ENCODE results near the gene CGB2. TPM values are rescaled to one million over a fixed set of nuclear protein-coding genes. Genes with fewer than 3 reads are reported as not detected.
"Not testable (repeated sequence)": the region's sequence is repeated elsewhere in the genome, so short reads cannot be mapped to it uniquely, and the experiment has no call there.

The CGB2 gene
- polyA plus RNA-seq, 1 donor from 2014 or later = not detected

DNA sequence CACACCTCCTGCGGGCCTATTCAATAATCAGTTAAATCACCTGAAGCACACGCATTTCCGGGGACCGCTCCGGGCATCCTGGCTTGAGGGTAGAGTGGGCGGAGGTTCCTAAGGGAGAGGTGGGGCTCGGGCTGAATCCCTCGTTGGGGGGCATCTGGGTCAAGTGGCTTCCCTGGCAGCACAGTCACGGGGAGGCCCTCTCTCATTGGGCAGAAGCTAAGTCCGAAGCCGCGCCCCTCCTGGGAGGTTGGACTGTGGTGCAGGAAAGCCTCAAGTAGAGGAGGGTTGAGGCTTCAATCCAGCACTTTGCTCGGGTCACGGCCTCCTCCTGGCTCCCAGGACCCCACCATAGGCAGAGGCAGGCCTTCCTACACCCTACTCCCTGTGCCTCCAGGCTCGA lies 11.9 kb downstream of the CGB2 start, which contains the start of gene CGB5:
TSS of gene CGB5 (plus strand) at position 301 of the 400 bp plus-strand sequence. CDS start 362 bp downstream, outside the sequence.
- not testable (repeated sequence) for H3K27me3 ChIP-seq (ENCODE audit: insufficient read depth, low read depth, low read length); H3K4me3 ChIP-seq (ENCODE audit: low read length); H3K9me2 ChIP-seq (ENCODE audit: insufficient read depth, low read length); H3K79me2 ChIP-seq (replicated peaks; ENCODE audit: insufficient read depth, low read length); H3K9me3 ChIP-seq (ENCODE audit: low read length); H3K36me3 ChIP-seq (ENCODE audit: insufficient read depth, low read length); H3K27ac ChIP-seq (ENCODE audit: low read length); H4K20me1 ChIP-seq (ENCODE audit: insufficient read depth); H3K4me2 ChIP-seq (ENCODE audit: low read length); H2AFZ ChIP-seq (ENCODE audit: low read depth, low read length); H3F3A ChIP-seq (ENCODE audit: insufficient read depth, low read length, poor library complexity, severe bottlenecking); H3K9ac ChIP-seq (ENCODE audit: low read length)

DNA sequence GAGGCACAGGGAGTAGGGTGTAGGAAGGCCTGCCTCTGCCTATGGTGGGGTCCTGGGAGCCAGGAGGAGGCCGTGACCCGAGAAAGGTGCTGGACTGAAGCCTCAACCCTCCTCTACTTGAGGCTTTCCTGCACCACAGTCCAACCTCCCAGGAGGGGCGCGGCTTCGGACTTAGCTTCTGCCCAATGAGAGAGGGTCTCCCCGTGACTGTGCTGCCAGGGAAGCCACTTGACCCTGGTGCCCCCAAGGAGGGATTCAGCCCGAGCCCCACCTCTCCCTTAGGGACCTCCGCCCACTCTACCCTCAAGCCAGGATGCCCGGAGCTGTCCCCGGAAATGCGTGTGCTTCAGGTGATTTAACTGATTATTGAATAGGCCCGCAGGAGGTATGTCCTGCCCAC lies 17.3 kb downstream of the CGB2 start, which contains the start of gene CGB8:
TSS of gene CGB8 (minus strand) at position 101 of the 400 bp plus-strand sequence. CDS start 372 bp downstream, outside the sequence.
- not testable (repeated sequence) for H3K79me2 ChIP-seq (replicated peaks; ENCODE audit: insufficient read depth, low read length); H3K27me3 ChIP-seq (ENCODE audit: insufficient read depth, low read depth, low read length); H3K4me3 ChIP-seq (ENCODE audit: low read length); H3K9me2 ChIP-seq (ENCODE audit: insufficient read depth, low read length); H3K27ac ChIP-seq (ENCODE audit: low read length); H4K20me1 ChIP-seq (ENCODE audit: insufficient read depth); H3K4me2 ChIP-seq (ENCODE audit: low read length); H2AFZ ChIP-seq (ENCODE audit: low read depth, low read length); H3K9me3 ChIP-seq (ENCODE audit: low read length); H3F3A ChIP-seq (ENCODE audit: insufficient read depth, low read length, poor library complexity, severe bottlenecking); H3K9ac ChIP-seq (ENCODE audit: low read length); H3K36me3 ChIP-seq (ENCODE audit: insufficient read depth, low read length)

DNA sequence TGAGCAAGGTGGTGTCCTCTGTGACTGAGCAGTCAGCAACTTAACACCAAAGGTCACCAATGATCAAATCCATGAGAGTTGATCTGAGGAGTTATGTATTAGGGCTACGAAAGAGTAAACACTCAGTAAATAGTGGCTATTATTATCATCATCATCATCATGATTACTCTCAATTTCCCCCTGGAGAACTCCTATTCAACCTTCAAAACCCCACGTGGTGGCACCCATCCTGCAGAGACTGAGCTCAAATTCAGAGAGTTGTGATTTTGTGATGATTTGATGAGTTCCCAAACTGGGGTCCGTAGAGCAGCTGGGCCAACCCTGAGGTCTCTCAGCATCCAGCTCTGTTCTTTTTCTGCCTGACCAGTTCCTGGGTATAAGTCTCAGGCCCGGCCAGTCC lies 18.1 kb downstream of the CGB2 start:
- not testable (repeated sequence) for H3K27ac ChIP-seq (ENCODE audit: low read length); H3K9ac ChIP-seq (ENCODE audit: low read length); H4K20me1 ChIP-seq (ENCODE audit: insufficient read depth); H2AFZ ChIP-seq (ENCODE audit: low read depth, low read length); H3F3A ChIP-seq (ENCODE audit: insufficient read depth, low read length, poor library complexity, severe bottlenecking); H3K9me3 ChIP-seq (ENCODE audit: low read length); H3K9me2 ChIP-seq (ENCODE audit: insufficient read depth, low read length); H3K27me3 ChIP-seq (ENCODE audit: insufficient read depth, low read depth, low read length); H3K79me2 ChIP-seq (replicated peaks; ENCODE audit: insufficient read depth, low read length); H3K36me3 ChIP-seq (ENCODE audit: insufficient read depth, low read length); H3K4me2 ChIP-seq (ENCODE audit: low read length); H3K4me3 ChIP-seq (ENCODE audit: low read length)

DNA sequence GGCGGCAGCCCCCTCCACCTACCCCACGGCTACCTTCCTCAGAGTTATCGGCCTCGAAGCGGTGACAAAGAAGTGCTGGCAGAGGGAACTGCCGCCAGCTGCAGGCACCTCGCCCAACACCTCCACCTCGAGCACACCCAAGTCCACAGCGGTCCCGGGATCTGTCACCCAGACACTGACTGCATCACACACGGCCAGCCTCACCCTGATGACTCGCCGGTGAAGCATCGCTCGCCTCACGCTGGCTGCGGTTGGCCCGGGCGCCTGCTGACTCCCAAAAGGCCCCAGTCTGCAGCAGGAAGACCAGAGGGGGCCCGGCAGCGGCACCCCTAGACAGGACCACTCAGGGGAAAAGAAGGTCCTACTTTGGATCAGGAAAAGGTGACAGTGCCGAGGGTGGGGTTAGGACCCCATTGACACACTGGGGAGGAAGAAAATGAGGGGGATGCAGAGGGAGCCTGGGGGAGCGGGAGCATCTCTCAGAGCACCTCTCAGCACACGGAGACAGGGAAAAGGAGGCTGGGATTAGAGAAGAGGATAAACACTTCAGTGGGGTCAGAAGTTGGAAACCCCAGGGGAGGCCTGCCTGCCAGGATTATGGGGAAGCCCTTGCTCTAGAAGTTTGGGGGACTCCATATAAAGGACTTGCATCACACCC lies 18.8 kb downstream of the CGB2 start:
- H3K27me3 ChIP-seq (ENCODE audit: insufficient read depth, low read depth, low read length); H3K9me3 ChIP-seq (ENCODE audit: low read length); H3F3A ChIP-seq (ENCODE audit: insufficient read depth, low read length, poor library complexity, severe bottlenecking); H3K9me2 ChIP-seq (ENCODE audit: insufficient read depth, low read length); H3K4me3 ChIP-seq (ENCODE audit: low read length); H3K36me3 ChIP-seq (ENCODE audit: insufficient read depth, low read length); H3K27ac ChIP-seq (ENCODE audit: low read length); H3K79me2 ChIP-seq (replicated peaks; ENCODE audit: insufficient read depth, low read length); H3K9ac ChIP-seq (ENCODE audit: low read length); H2AFZ ChIP-seq (ENCODE audit: low read depth, low read length); H4K20me1 ChIP-seq (ENCODE audit: insufficient read depth); H3K4me2 ChIP-seq (ENCODE audit: low read length): not testable (repeated sequence)

DNA sequence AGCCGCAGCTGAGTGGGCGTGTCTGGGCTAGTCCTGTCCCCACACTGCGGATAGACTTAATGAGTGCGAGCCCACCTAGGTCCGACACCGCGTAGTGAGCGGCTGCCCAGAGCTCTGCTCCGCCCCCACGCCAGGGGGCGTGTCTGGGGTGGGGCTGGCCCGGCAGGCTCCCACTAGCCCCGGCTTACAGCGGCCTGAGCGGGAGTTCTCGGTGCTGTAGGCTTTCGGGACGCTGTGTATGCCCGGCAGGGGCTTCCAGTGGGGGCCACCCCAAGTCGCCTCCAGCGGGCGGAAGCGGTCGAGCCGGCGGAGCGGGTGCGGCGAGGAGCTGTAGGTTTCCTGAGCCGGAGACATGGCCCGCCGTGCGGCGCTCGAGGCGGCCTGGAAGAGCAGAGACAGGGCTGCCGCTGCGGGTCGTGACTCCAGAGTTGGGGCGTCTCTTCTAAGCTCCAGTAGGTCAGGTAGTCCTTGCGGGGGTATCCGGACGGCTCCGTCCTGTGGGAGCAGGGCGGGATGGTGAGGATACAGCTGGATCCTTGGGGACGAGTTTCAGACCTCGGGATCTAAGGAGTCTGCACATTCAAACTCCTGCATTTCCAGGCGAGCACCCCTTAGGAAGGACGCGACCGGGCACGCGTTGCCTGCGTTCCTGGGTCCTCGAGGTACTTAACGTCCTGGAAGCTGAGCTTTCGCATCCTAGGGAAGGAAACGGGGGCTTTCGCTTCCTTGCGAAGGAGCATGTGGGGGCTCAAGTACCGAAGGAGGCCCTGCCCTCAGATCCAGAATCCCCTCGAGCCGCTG lies 24.6 kb downstream of the CGB2 start:
- TF ChIP-seq TAF1 (IDR thresholded peaks at IDR 0.05; ENCODE audit: low read depth) (no peak), EZH2 (IDR thresholded peaks at IDR 0.05; ENCODE audit: borderline replicate concordance, insufficient read depth, low read length, poor library complexity, severe bottlenecking) (no peak), POLR2AphosphoS5 (IDR thresholded peaks at IDR 0.05) (no peak)
- TF ChIP-seq, protein P1, sequence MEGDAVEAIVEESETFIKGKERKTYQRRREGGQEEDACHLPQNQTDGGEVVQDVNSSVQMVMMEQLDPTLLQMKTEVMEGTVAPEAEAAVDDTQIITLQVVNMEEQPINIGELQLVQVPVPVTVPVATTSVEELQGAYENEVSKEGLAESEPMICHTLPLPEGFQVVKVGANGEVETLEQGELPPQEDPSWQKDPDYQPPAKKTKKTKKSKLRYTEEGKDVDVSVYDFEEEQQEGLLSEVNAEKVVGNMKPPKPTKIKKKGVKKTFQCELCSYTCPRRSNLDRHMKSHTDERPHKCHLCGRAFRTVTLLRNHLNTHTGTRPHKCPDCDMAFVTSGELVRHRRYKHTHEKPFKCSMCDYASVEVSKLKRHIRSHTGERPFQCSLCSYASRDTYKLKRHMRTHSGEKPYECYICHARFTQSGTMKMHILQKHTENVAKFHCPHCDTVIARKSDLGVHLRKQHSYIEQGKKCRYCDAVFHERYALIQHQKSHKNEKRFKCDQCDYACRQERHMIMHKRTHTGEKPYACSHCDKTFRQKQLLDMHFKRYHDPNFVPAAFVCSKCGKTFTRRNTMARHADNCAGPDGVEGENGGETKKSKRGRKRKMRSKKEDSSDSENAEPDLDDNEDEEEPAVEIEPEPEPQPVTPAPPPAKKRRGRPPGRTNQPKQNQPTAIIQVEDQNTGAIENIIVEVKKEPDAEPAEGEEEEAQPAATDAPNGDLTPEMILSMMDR (IDR thresholded peaks at IDR 0.05; ENCODE audit: poor library complexity, severe bottlenecking) = peak; percentile 52
- peaks cover 32% of the 10 kb centered on the region for H3K27me3 ChIP-seq (ENCODE audit: insufficient read depth, low read depth, low read length)

DNA sequence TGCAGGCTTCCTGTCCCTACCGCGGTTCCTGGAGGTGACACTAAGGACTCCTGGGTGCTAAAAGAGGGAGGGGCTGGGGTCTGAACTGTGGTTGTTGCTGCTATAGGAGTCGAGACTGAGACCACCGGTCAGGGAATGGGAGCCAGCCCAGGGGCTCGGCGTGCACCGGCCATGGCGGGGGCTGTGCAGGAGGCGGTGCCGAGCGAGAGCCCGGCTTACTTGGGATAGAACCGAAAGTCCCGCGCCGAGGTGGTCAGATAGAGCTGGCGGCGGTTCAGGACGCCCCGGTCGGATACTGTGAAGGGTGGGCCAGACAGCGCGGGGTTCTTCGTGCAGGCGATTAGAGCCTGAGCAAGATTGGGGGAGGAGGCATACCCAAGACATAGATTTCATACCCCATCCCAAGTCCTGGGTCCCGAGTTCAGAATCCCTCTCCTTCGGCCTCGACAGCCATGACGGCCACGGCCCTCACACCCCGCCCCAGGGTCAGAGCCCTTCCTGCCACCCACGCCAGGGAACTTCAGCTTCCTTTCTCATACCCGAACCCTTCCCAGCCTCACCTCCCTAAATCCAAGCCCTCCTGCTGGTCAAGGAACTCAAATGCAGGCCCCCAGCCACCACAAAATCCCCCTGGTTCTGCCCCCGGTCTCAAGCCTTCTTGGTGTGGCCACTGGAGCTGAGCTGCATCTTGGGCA lies 25.4 kb downstream of the CGB2 start:
- not testable (repeated sequence) for H3K27ac ChIP-seq (ENCODE audit: low read length); H3K9ac ChIP-seq (ENCODE audit: low read length); H3K9me2 ChIP-seq (ENCODE audit: insufficient read depth, low read length); H3K79me2 ChIP-seq (replicated peaks; ENCODE audit: insufficient read depth, low read length); H4K20me1 ChIP-seq (ENCODE audit: insufficient read depth); H3K4me2 ChIP-seq (ENCODE audit: low read length); H3F3A ChIP-seq (ENCODE audit: insufficient read depth, low read length, poor library complexity, severe bottlenecking); H3K9me3 ChIP-seq (ENCODE audit: low read length); H3K36me3 ChIP-seq (ENCODE audit: insufficient read depth, low read length); H2AFZ ChIP-seq (ENCODE audit: low read depth, low read length)
- peak overlapping the region; percentile 58 for H3K4me3 ChIP-seq (ENCODE audit: low read length)
- peaks cover 32% of the 10 kb centered on the region for H3K27me3 ChIP-seq (ENCODE audit: insufficient read depth, low read depth, low read length)

More for the DNA sequence above, 24.6 kb downstream of the CGB2 start:
- Histone ChIP-seq H3K36me3 (ENCODE audit: insufficient read depth, low read length) (no peaks in the 10 kb centered on the region), H3K79me2 (replicated peaks; ENCODE audit: insufficient read depth, low read length) (no peaks in the 10 kb centered on the region), H3K27ac (ENCODE audit: low read length) (no peak overlapping the region), H3K9me2 (ENCODE audit: insufficient read depth, low read length) (no peaks in the 10 kb centered on the region), H3F3A (ENCODE audit: insufficient read depth, low read length, poor library complexity, severe bottlenecking) (no peaks in the 10 kb centered on the region), H3K9me3 (ENCODE audit: low read length) (no peaks in the 10 kb centered on the region), H3K4me3 (ENCODE audit: low read length) (peak overlapping the region; percentile 58), H2AFZ (ENCODE audit: low read depth, low read length) (no peak overlapping the region), H4K20me1 (ENCODE audit: insufficient read depth) (no peaks in the 10 kb centered on the region), H3K4me2 (ENCODE audit: low read length) (no peak overlapping the region), H3K9ac (ENCODE audit: low read length) (no peak overlapping the region)
